Immature natural killer cell (primary cell): ENCODE results near the gene AGXT2. TPM values are rescaled to one million over a fixed set of nuclear protein-coding genes. Genes with fewer than 3 reads are reported as not detected.
"Not testable (repeated sequence)": the region's sequence is repeated elsewhere in the genome, so short reads cannot be mapped to it uniquely, and the experiment has no call there.

ENCODE experiments used
- DNase-seq, 3 donors: peaks; one replicate each; pipeline ENCODE4 v3.0.0; 2022; ENCODE audit warnings: mixed read lengths in 1 of 3
- H3K27ac Mint-ChIP-seq, 6 donors: one replicate each; pipeline ENCODE4 v1.8.0; 2020; ENCODE audit warnings: mixed read lengths in 6 of 6, mild to moderate bottlenecking in 5 of 6, inconsistent platforms in 4 of 6, moderate library complexity in 3 of 6
- H3K27me3 Mint-ChIP-seq, 3 donors: one replicate each; pipeline ENCODE4 v1.8.0; 2020 to 2021; ENCODE audit warnings: low read depth in 3 of 3, mild to moderate bottlenecking in 3 of 3, mixed read lengths in 3 of 3, moderate library complexity in 3 of 3, inconsistent platforms in 1 of 3
- H3K36me3 Mint-ChIP-seq, 3 donors: one replicate each; pipeline ENCODE4 v1.8.0; 2020; ENCODE audit warnings: mixed read lengths in 3 of 3, inconsistent platforms in 2 of 3, mild to moderate bottlenecking in 2 of 3
- H3K4me1 Mint-ChIP-seq, 2 donors: one replicate each; pipeline ENCODE4 v1.8.0; 2020; ENCODE audit warnings: inconsistent platforms in 2 of 2, mild to moderate bottlenecking in 2 of 2, mixed read lengths in 2 of 2, moderate library complexity in 1 of 2
- H3K4me3 Mint-ChIP-seq, 5 donors: one replicate each; pipeline ENCODE4 v1.8.0; 2020; ENCODE audit warnings: mild to moderate bottlenecking in 5 of 5, mixed read lengths in 5 of 5, inconsistent platforms in 3 of 5, moderate library complexity in 3 of 5
- H3K9me3 Mint-ChIP-seq, 6 donors: one replicate each; pipeline ENCODE4 v1.8.0; 2020; ENCODE audit warnings: mild to moderate bottlenecking in 6 of 6, mixed read lengths in 6 of 6, inconsistent platforms in 4 of 6, moderate library complexity in 3 of 6
- polyA plus RNA-seq, 3 donors: library from polyadenylated mRNA; unstranded; fragments of 300-500 nt; fragmentation: Illumina TruSeq; gene quantifications; one replicate each; pipeline ENCODE4 v1.2.3, GENCODE V29; 2021

The AGXT2 gene
- polyA plus RNA-seq, 3 donors from 2014 or later = not detected

- H3K27me3 Mint-ChIP-seq = peaks cover 2 to 19% (median 5%) of the 10 kb centered on the region in 3 donors
- no peak overlapping the region for H3K4me3 Mint-ChIP-seq
- no peak for DNase-seq
- no peaks in the 10 kb centered on the region for H3K9me3 Mint-ChIP-seq
- H3K4me1 Mint-ChIP-seq = no peaks in the 10 kb centered on the region
- no peaks in the 10 kb centered on the region for H3K36me3 Mint-ChIP-seq
- no peak overlapping the region for H3K27ac Mint-ChIP-seq
Observed at GRCh38 chr5:35042781-35043180, 5.0 kb downstream of the AGXT2 start.

GRCh38 chr5:35041261-35041660 lies 6.5 kb downstream of the AGXT2 start:
- DNase-seq = no peak
- Mint-ChIP-seq H3K4me3 (no peak overlapping the region), H3K27ac (no peak overlapping the region)

GRCh38 chr5:35038891-35039290 lies 8.9 kb downstream of the AGXT2 start:
- Mint-ChIP-seq H3K4me1 (no peaks in the 10 kb centered on the region), H3K4me3 (no peak overlapping the region), H3K27me3 (peaks cover 2 to 10% (median 6%) of the 10 kb centered on the region in 3 donors), H3K9me3 (no peaks in the 10 kb centered on the region), H3K36me3 (no peaks in the 10 kb centered on the region), H3K27ac (no peak overlapping the region)
- DNase-seq = no peak

More at GRCh38 chr5:35041261-35041660, 6.5 kb downstream of the AGXT2 start:
- H3K4me1 Mint-ChIP-seq = no peaks in the 10 kb centered on the region
- H3K27me3 Mint-ChIP-seq = peaks cover 2 to 18% (median 6%) of the 10 kb centered on the region in 3 donors
- no peaks in the 10 kb centered on the region for H3K36me3 Mint-ChIP-seq
- H3K9me3 Mint-ChIP-seq = no peaks in the 10 kb centered on the region

- Mint-ChIP-seq H3K4me3 (no peak overlapping the region), H3K4me1 (no peaks in the 10 kb centered on the region), H3K27ac (no peak overlapping the region), H3K36me3 (no peaks in the 10 kb centered on the region), H3K27me3 (peaks cover 2 to 10% (median 5%) of the 10 kb centered on the region in 3 donors), H3K9me3 (peaks cover 0 to 3% (median 0%) of the 10 kb centered on the region in 6 donors)
- no peak for DNase-seq
Observed at GRCh38 chr5:35036536-35036935, 11.2 kb downstream of the AGXT2 start.

GRCh38 chr5:35035929-35036328 lies 11.8 kb downstream of the AGXT2 start:
- H3K27me3 Mint-ChIP-seq, H3K4me1 Mint-ChIP-seq, H3K36me3 Mint-ChIP-seq, DNase-seq, H3K27ac Mint-ChIP-seq, H3K4me3 Mint-ChIP-seq, H3K9me3 Mint-ChIP-seq: not testable (repeated sequence)

GRCh38 chr5:35035271-35035670 lies 12.5 kb downstream of the AGXT2 start:
- peaks cover 0 to 3% (median 0%) of the 10 kb centered on the region in 6 donors for H3K9me3 Mint-ChIP-seq
- H3K4me3 Mint-ChIP-seq = no peak overlapping the region
- no peaks in the 10 kb centered on the region for H3K4me1 Mint-ChIP-seq
- no peak overlapping the region for H3K27ac Mint-ChIP-seq
- H3K36me3 Mint-ChIP-seq = no peaks in the 10 kb centered on the region
- peaks cover 0 to 8% (median 5%) of the 10 kb centered on the region in 3 donors for H3K27me3 Mint-ChIP-seq
- no peak for DNase-seq

- Mint-ChIP-seq H3K27ac (no peak overlapping the region), H3K9me3 (peaks cover 0 to 3% (median 0%) of the 10 kb centered on the region in 6 donors), H3K27me3 (peaks cover 2 to 7% (median 5%) of the 10 kb centered on the region in 3 donors), H3K4me3 (no peak overlapping the region), H3K4me1 (no peaks in the 10 kb centered on the region), H3K36me3 (no peaks in the 10 kb centered on the region)
- no peak for DNase-seq
Observed at GRCh38 chr5:35032356-35032755, 15.4 kb downstream of the AGXT2 start.

GRCh38 chr5:35031276-35031675 lies 16.5 kb downstream of the AGXT2 start:
- no peak overlapping the region for H3K4me3 Mint-ChIP-seq
- H3K9me3 Mint-ChIP-seq = peaks cover 0 to 3% (median 0%) of the 10 kb centered on the region in 6 donors
- H3K4me1 Mint-ChIP-seq = no peaks in the 10 kb centered on the region
- H3K27ac Mint-ChIP-seq = no peak overlapping the region
- H3K36me3 Mint-ChIP-seq = no peaks in the 10 kb centered on the region
- no peak for DNase-seq
- peaks cover 0 to 7% (median 5%) of the 10 kb centered on the region in 3 donors for H3K27me3 Mint-ChIP-seq

- H3K36me3 Mint-ChIP-seq = no peaks in the 10 kb centered on the region
- no peak for DNase-seq
- H3K27ac Mint-ChIP-seq = no peak overlapping the region
- H3K27me3 Mint-ChIP-seq = peaks cover 0 to 7% (median 5%) of the 10 kb centered on the region in 3 donors
- no peak overlapping the region for H3K4me3 Mint-ChIP-seq
- H3K4me1 Mint-ChIP-seq = no peaks in the 10 kb centered on the region
- peaks cover 0 to 3% (median 0%) of the 10 kb centered on the region in 6 donors for H3K9me3 Mint-ChIP-seq
Observed at GRCh38 chr5:35030426-35031100, 17.2 kb downstream of the AGXT2 start.

GRCh38 chr5:35029333-35029732 lies 18.4 kb downstream of the AGXT2 start:
- no peak overlapping the region for H3K4me3 Mint-ChIP-seq
- H3K36me3 Mint-ChIP-seq = no peaks in the 10 kb centered on the region
- no peak for DNase-seq
- H3K27me3 Mint-ChIP-seq = peaks cover 0 to 7% (median 5%) of the 10 kb centered on the region in 3 donors
- H3K27ac Mint-ChIP-seq = no peak overlapping the region
- H3K4me1 Mint-ChIP-seq = no peaks in the 10 kb centered on the region
- peaks cover 0 to 3% (median 0%) of the 10 kb centered on the region in 6 donors for H3K9me3 Mint-ChIP-seq

- Mint-ChIP-seq H3K9me3 (no peaks in the 10 kb centered on the region), H3K36me3 (no peaks in the 10 kb centered on the region), H3K27ac (no peak overlapping the region), H3K4me3 (no peak overlapping the region), H3K27me3 (peaks cover 0 to 7% (median 2%) of the 10 kb centered on the region in 3 donors), H3K4me1 (no peaks in the 10 kb centered on the region)
- DNase-seq = no peak
Observed at GRCh38 chr5:35026941-35027340, 20.8 kb downstream of the AGXT2 start.

GRCh38 chr5:35026280-35026840 lies 21.4 kb downstream of the AGXT2 start:
- H3K4me1 Mint-ChIP-seq = no peaks in the 10 kb centered on the region
- H3K36me3 Mint-ChIP-seq = no peaks in the 10 kb centered on the region
- H3K4me3 Mint-ChIP-seq = no peak overlapping the region
- no peak overlapping the region for H3K27ac Mint-ChIP-seq
- DNase-seq = no peak
- peaks cover 0 to 7% (median 2%) of the 10 kb centered on the region in 3 donors for H3K27me3 Mint-ChIP-seq
- no peaks in the 10 kb centered on the region for H3K9me3 Mint-ChIP-seq

- Mint-ChIP-seq H3K9me3 (no peaks in the 10 kb centered on the region), H3K27ac (no peak overlapping the region), H3K4me3 (no peak overlapping the region), H3K4me1 (no peaks in the 10 kb centered on the region), H3K27me3 (peaks cover 0 to 7% (median 2%) of the 10 kb centered on the region in 3 donors), H3K36me3 (no peaks in the 10 kb centered on the region)
- no peak for DNase-seq
Observed at GRCh38 chr5:35024911-35025510, 22.7 kb downstream of the AGXT2 start.

- Mint-ChIP-seq H3K9me3 (no peaks in the 10 kb centered on the region), H3K27ac (no peak overlapping the region), H3K4me3 (no peak overlapping the region), H3K4me1 (no peaks in the 10 kb centered on the region), H3K36me3 (no peaks in the 10 kb centered on the region), H3K27me3 (peaks cover 0 to 2% (median 2%) of the 10 kb centered on the region in 3 donors)
- DNase-seq = no peak
Observed at GRCh38 chr5:35023391-35024178, 24.2 kb downstream of the AGXT2 start.
